GM19035 (cell line): Measurements from ENCODE around the gene KCNN3.

Experiments
- ATAC-seq: cut with Tn5 transposase; IDR thresholded peaks from one replicate; pipeline ENCODE4 v1.9.1; 2021; ENCODE audit not compliant: unreplicated experiment

The KCNN3 gene

GRCh38 chr1:154861607-154862094 lies 8.4 kb downstream of the KCNN3 start:
- ATAC-seq: no peak

- ATAC-seq: peak; percentile 68
Measured at GRCh38 chr1:154860156-154860870, 9.8 kb downstream of the KCNN3 start.

- peak; percentile 45 for ATAC-seq
Measured at GRCh38 chr1:154859786-154860155, 10.3 kb downstream of the KCNN3 start.

GRCh38 chr1:154859151-154859785 lies 10.8 kb downstream of the KCNN3 start:
- ATAC-seq: no peak

GRCh38 chr1:154857441-154858215 lies 12.5 kb downstream of the KCNN3 start:
- ATAC-seq: no peak

GRCh38 chr1:154857022-154857421 lies 13.1 kb downstream of the KCNN3 start:
- ATAC-seq: no peak

- ATAC-seq: no peak
Measured at GRCh38 chr1:154856544-154856943, 13.5 kb downstream of the KCNN3 start.

GRCh38 chr1:154856049-154856448 lies 14.0 kb downstream of the KCNN3 start:
- no peak for ATAC-seq

GRCh38 chr1:154855186-154855851 lies 14.8 kb downstream of the KCNN3 start:
- no peak for ATAC-seq

GRCh38 chr1:154852845-154853244 lies 17.2 kb downstream of the KCNN3 start:
- no peak for ATAC-seq

- ATAC-seq: no peak
Measured at GRCh38 chr1:154851392-154852177, 18.5 kb downstream of the KCNN3 start.

- ATAC-seq: peak; percentile 52
Measured at GRCh38 chr1:154849645-154850131, 20.4 kb downstream of the KCNN3 start.

GRCh38 chr1:154848983-154849382 lies 21.1 kb downstream of the KCNN3 start:
- ATAC-seq: no peak

- no peak for ATAC-seq
Measured at GRCh38 chr1:154847891-154848290, 22.2 kb downstream of the KCNN3 start.

GRCh38 chr1:154846565-154847442 lies 23.3 kb downstream of the KCNN3 start:
- ATAC-seq: no peak

- no peak for ATAC-seq
Measured at GRCh38 chr1:154845879-154846278, 24.2 kb downstream of the KCNN3 start.

GRCh38 chr1:154845174-154845573 lies 24.9 kb downstream of the KCNN3 start:
- no peak for ATAC-seq

- ATAC-seq: no peak
Measured at GRCh38 chr1:154844297-154844681, 25.8 kb downstream of the KCNN3 start.

- no peak for ATAC-seq
Measured at GRCh38 chr1:154843636-154844296, 26.3 kb downstream of the KCNN3 start.
